ENCODE data around the gene RASAL3.

Gene RASAL3

DNA sequence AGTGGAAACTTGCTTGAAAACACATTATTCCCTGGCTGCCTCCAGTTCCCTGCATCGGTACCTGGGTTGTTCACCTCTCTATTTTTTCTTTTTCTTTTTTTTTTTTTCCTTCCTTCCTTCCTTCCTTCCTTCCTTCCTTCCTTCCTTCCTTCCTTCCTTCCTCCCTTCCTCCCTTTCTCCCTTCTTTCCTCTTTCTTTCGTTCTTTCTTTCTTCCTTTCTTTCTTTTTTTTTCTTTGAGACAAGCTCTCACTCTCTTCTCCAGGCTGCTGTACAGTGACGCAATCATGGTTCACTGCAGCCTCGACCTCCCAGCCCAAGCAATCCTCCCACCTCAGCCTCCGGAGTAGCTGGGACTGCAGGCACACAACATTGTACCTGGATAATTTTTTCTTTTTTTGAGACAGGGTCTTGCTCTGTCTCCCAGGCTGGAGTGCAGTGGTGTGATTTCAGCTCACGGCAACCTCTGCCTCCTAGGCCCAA lies 3.4 kb upstream of the RASAL3 start:
- H3K9me3 Mint-ChIP-seq, result peaks cover 1% of the 10 kb centered on the region

DNA sequence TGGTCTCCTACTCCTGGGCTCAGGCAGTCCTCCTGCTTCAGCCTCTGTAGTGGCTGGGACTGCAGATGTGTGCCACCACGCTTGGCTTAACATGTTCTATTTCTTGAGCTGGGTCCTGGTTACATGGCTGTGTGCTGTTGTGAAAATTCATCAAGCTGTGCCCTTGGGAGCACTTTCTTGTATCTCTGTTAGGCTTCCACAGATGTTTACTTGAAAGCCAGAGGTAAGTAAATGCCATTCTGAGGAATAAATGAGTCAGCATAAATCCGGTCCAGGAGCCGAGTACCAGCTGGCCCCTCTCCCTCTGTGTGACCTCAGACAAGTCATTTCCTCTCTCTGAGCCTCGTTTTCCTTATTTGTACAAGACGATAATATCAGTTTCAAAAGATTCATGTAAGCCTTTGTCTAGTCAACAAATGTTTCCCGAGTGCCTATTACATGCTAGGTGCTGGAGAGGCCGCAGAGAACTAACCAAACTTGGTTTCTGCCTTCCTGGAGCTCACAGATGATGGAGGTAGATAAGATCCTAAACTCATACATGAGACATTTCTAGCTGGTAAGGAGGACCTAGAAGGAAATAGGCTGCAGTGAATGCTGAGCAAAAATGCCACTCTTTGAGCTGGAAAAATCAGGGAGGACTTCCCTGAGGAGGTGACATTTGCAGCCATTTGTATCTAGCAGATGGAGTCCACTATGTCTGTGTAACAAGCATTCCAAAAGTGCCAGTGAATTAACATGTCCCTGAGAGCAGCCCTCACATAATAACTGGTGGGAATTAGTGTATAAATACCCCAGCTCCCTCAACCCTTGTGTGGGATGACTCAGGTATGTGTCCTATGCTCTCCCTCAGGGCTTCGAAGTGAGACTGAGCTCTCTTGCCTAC lies 2.7 kb upstream of the RASAL3 start:
- H3K4me1 Mint-ChIP-seq, result peaks cover 4% of the 10 kb centered on the region
- no peak overlapping the region for H3K27ac Mint-ChIP-seq
- TF ChIP-seq, protein P1, sequence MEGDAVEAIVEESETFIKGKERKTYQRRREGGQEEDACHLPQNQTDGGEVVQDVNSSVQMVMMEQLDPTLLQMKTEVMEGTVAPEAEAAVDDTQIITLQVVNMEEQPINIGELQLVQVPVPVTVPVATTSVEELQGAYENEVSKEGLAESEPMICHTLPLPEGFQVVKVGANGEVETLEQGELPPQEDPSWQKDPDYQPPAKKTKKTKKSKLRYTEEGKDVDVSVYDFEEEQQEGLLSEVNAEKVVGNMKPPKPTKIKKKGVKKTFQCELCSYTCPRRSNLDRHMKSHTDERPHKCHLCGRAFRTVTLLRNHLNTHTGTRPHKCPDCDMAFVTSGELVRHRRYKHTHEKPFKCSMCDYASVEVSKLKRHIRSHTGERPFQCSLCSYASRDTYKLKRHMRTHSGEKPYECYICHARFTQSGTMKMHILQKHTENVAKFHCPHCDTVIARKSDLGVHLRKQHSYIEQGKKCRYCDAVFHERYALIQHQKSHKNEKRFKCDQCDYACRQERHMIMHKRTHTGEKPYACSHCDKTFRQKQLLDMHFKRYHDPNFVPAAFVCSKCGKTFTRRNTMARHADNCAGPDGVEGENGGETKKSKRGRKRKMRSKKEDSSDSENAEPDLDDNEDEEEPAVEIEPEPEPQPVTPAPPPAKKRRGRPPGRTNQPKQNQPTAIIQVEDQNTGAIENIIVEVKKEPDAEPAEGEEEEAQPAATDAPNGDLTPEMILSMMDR (IDR thresholded peaks at IDR 0.05; ENCODE audit: unreplicated experiment in 3 of 3), result no peak
- H3K9me3 Mint-ChIP-seq, result no peaks in the 10 kb centered on the region
- H3K4me3 Mint-ChIP-seq, result no peak overlapping the region
- H3K27me3 Mint-ChIP-seq (ENCODE audit: low read depth), result peaks cover 84% of the 10 kb centered on the region
- H3K36me3 Mint-ChIP-seq (ENCODE audit: low read depth), result no peaks in the 10 kb centered on the region

More for the DNA sequence above, 3.4 kb upstream of the RASAL3 start:
- Mint-ChIP-seq H3K27me3 (ENCODE audit: low read depth) (peaks cover 80% of the 10 kb centered on the region), H3K36me3 (ENCODE audit: low read depth) (no peaks in the 10 kb centered on the region), H3K4me3 (no peak overlapping the region), H3K27ac (no peak overlapping the region), H3K4me1 (peaks cover 4% of the 10 kb centered on the region)
- TF ChIP-seq, protein P1 (IDR thresholded peaks at IDR 0.05; ENCODE audit: unreplicated experiment in 3 of 3), result no peak

DNA sequence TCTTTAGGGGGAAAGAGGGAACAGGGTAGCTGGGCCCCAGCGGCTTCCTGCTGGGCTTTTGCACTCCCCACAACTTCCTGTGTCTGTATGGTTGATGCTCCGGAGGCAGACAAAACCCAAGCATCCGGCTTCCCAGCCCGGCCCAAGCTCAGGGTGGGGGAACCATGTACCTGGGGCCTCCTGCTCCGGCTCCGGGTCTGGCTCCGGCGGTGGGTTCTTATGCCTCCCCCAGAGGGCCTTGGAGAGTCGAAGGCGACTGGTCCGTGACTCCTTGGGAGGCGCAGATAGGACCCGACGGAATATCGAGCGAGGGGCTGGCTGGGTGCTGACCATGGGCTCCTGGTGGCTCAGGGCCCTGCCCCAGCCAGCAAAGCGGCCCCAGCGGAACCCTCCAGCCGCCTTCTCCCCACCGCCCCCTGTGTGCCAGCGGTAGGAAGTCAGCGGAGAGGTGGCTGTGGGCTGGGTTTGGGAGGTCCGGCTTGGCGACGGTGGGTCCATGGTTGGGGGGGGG lies 428 bp downstream of the RASAL3 start:
- Mint-ChIP-seq H3K4me3 (no peak overlapping the region), H3K4me1 (peaks cover 4% of the 10 kb centered on the region), H3K9me3 (no peaks in the 10 kb centered on the region), H3K27me3 (ENCODE audit: low read depth) (peaks cover 83% of the 10 kb centered on the region), H3K27ac (no peak overlapping the region), H3K36me3 (ENCODE audit: low read depth) (no peaks in the 10 kb centered on the region)
- TF ChIP-seq, protein P1 (IDR thresholded peaks at IDR 0.05; ENCODE audit: unreplicated experiment in 3 of 3), result no peak

DNA sequence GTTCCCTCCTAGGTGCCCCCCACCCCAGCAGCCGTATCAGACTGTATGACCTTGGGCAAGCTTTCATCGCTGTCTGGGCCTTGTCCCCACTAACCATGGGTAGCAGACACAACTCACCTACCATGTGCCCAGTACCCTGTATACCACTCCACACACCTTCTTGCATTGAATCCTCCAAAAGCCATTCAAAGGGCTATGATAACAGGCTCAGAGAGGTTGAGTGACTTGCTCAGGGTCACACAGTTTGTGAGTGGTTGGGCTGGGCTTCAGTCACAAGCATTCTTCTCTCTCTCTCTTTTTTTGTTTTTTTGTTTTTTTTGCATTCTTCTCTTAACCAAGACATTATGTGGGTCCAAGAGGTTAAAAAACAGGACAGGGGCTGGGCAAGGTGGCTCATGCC lies 2.6 kb downstream of the RASAL3 start:
- Mint-ChIP-seq H3K9me3 (no peaks in the 10 kb centered on the region), H3K4me3 (no peak overlapping the region), H3K36me3 (ENCODE audit: low read depth) (no peaks in the 10 kb centered on the region), H3K27ac (no peak overlapping the region), H3K4me1 (peaks cover 4% of the 10 kb centered on the region), H3K27me3 (ENCODE audit: low read depth) (peaks cover 81% of the 10 kb centered on the region)
- TF ChIP-seq, protein P1 (IDR thresholded peaks at IDR 0.05; ENCODE audit: unreplicated experiment in 3 of 3), result no peak

DNA sequence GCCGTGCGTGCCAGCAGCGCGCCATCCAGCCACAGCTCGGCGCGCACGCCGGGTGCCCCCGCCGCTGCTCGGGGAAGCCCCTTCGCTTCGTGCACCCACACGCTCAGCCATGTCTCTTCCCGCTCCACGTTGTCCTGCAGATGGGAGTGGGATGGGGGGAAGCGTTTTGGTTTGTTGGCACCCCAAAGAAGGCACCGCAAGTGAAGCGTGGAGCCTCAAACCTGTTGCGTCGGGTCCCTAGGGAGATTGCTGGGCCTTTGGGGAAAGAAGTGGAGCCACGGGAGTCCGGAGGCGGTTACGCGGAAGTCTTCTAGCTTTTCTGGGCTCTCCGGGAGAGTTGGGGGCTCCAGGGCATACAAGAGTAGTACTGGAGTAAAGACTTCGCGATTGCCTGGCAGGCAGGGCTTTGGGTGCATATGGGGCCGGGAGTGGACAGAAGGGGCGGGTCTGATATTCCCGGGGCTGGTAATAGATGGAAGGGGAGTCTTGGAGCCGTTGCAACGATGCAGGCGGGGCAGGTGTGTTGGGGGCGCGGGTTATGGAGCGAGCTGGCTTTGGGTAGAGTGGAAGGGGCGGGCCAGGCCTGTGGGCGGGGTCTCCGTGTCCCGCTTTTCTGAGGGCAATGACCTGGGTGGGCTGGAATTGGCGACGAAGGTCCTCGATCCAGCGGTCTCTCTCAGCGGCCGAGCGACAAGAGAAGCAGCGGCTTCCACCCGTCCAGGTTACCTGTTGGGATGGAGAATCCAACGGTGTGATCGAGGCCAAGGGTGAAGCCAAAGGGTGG lies 6.5 kb downstream of the RASAL3 start:
- TF ChIP-seq, protein P1 (IDR thresholded peaks at IDR 0.05; ENCODE audit: unreplicated experiment in 3 of 3), result no peak
- H3K4me1 Mint-ChIP-seq, result peaks cover 8% of the 10 kb centered on the region
- H3K27ac Mint-ChIP-seq, result no peak overlapping the region
- H3K27me3 Mint-ChIP-seq (ENCODE audit: low read depth), result peaks cover 92% of the 10 kb centered on the region
- H3K4me3 Mint-ChIP-seq, result no peak overlapping the region
- peaks cover 4% of the 10 kb centered on the region for H3K36me3 Mint-ChIP-seq (ENCODE audit: low read depth)
- H3K9me3 Mint-ChIP-seq, result no peaks in the 10 kb centered on the region
